T-helper 22 cell (primary cell): ENCODE data around the gene CDKN2AIP.
"Not testable (repeated sequence)": the region's sequence is repeated elsewhere in the genome, so short reads cannot be mapped to it uniquely, and the experiment has no call there.

Experiments
- DNase-seq: peaks from one replicate; pipeline ENCODE4 v3.0.0-alpha.2; 2020; ENCODE audit warnings: low read depth

CDKN2AIP gene

DNA sequence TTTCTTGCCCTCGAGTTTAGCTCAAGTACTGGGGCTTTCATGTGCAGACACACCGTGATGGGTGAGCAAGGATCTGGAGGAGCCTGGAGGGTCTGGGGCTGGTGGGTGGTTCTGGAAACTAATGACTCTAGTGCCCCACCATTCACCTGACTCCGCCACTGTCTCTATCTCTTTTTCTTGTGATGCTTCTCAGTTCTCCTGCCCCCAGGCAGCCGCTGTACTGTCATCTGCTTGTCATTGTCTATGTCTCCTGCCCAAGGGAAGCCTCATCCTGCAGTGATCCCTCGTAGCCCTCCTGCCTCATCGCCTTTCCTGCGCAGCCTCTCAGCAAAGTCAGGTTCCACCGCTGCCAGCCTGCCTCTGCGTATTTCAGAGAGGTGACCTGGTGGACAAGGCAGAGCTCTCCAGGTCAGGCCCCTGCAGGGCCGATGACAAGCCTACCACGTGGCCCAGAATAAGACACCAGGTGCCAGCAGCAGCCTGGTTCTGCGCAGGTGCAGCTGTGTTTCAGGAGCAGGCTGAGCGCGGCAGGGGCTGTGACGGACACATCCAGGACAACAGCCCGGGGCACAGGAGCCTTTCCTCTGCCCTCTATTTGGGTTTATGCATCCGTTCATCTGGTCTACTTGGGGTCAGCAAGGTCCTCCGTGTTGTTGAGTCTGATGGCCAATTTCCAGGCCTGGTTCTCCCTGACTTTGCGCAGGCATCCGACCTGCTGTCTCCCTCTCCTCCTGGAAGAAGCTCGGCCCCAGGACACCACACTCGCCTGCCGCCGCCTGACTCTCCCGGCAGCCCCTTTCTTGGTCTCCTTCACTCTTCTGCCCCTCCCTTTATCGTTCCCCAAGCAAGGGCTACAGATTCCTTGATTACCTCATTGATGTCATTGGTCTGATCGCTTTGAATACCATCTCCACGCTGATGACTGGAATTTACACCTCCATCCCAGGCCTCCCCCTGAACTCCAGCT, 30.9 kb upstream of the CDKN2AIP start:
- DNase-seq = no peak

DNA sequence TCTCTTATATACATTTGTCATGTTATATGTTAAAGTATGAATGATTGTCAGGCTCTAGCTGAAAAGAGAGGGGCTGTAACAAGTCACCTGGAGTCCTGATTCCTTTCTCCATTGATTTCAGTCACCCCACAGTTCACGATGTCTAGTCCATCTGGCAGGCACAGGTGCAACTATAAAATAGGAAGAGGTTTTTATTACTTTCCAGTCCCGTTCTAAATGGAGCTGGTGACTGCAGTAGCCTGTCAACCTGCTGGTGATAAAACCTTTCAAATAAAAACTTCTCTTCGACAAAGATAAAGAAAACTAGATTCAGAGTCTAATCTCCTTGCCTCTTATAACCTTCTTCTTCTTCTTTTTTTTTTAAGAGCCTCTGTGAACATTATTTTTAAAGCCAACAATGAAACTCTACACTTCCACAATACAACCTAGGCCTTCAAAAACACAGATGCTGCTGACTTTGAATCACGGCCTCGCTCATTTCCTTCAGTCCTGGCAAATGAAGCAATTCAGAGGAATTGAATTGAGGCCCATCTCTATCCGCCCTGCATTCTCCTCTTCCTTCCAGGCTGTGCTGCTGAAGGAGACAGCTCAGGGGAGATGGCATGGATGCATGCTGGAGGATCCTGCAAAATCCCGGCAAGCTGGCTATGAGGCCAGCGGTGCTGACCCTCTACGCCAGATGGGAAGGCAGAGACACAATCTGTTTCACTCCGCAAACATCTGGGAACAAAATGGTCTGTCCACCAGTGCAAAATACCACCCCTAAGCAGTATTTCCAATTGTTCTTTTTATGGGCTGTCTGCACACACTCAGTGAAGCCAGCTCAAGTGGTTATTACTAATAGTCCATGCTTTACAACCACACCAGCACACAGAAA, 27.3 kb upstream of the CDKN2AIP start:
- DNase-seq = no peak

DNA sequence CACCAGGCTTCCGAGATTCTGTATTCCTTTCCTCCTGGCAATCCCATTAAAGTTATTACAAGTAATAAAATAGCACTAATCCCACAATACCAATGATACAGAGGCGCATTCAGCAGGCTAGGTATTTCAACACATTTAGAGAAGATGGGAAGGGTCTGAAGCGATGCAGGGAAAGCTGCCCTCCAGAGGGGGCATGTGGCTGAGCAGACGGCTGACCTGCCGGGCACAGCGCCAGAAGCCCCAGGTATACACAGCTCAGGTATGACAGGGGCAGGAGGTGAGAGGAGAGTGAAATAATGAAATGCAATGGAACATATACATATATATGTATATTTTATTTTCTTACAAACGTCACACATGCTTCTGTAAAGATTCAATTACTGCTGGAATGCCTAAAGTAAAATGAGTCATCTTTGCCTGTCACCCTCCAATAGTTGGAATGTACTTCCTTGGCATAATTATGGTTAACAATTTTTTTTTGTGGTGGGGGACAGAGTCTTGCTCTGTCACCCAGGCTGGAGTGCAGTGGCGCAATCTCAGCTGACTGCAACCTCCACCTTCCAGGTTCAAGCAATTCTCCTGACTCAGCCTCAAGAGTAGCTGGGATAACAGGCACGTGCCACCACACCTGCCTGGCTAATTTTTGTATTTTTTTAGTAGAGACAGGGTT, 21.3 kb upstream of the CDKN2AIP start:
- no peak for DNase-seq

DNA sequence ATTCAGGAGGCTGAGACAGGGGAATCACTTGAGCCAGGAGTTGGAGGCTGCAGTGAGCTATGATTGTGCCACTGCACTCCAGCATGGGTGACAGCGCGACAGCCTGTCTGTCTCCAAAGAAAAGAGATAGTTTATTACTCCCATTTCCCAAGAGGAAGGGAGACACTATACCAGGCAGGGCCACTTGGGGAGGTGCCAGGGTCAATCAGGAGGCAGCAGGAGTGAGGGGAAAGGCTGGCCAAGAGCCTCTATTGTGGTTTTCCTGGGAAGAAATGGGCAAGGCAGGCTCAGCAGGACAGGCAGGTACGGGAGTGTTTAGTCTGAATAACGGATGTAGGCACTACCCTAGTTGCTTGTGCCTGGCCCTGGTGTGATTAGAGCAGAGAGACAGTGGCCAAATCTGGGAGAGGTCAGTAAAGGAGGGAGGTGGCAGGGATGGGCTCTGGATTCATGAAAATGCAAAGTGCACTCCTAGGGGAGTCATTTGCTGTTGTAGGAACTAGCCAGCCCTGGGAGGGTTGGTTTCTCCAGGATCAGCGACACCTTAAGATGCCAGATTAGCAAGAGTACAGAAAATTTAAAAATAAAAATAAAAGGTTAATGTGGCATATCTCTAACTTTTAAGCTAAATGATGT, 20.2 kb upstream of the CDKN2AIP start:
- DNase-seq = no peak

DNA sequence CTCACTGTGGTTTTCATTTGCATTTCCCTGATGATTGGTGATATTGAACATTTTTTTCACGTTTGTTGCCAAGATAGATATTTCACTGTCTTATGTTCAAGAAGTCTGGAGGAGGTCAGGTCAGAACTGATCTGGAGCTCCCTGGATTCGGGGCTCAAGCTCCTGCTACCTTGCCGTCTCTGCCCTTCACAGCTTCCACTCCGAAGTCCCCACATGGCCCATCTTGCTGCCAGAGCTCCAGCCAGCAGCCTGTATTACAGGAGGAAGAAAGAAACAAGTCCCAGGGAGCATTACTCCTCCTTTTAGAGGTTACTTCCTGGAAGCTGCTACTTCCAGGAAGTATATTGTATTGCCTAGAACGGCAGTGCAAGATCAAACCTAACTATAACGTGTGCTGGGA, 17.9 kb upstream of the CDKN2AIP start:
- DNase-seq = no peak

DNA sequence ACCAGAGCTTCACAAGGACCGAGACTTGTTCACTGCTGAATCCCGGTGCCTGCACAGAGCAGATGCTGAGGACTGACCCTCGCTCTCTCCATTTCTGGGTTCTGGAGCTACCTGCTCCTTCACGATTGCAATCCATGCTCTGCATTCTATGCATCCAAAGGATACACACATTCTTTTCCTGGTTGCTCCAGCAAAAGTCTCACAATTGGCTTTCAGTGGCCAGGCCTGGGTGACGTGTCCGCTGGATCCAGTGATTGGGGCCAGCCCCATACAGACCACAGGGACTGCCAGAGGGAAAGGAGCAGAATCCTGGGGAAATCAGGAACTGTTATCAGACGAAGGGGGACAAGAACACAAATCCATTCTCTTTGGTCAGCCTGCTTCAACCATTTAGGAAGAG, 14.9 kb upstream of the CDKN2AIP start:
- DNase-seq = no peak

DNA sequence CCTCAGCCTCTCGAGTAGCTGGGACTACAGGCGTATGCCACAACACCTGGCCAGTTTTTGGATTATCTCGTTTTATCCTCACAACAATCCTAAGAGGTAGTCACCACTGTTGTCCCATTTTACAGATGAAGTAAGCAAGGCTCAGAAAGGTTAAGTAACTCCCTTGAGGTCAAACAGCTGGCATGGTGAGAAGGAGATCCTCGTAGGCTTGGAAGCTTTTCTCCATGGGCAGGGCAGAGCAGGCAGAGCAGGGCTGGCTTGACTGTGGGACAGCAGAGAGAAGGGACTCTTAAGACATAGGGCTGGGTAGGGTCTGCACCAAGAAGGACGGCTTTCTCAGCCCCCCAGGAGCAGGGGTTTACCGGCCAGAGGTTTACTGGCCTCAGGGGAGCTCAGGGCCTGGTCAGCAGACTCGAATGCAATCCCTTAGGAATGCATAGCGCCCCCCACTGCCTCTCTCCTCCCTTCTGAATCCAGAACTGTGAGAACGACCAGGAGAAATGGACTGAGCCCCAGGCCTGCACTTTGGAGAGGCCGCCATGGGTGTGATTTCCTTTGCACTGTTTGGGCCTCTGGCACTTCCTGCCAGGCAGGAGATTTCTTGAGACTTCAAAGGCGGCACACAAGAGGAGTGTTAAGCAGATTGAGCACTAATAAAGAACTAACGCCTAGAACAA, 14.0 kb upstream of the CDKN2AIP start:
- DNase-seq = no peak

DNA sequence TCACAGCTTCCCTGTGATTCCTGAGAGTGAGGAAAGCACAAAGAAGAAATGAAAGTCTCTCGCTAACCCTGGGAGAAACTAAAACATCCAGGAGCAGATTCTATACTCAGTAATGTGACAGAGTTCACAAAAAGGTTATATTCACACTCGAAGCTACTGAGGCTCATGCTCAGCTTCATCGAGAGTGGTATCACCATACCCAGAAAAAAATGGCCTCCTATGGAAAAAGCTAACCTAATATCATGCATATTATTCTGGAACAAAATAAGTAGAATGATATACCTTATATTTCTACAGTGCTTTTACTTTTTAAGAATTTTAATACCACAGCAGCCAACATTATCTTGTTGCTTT, 13.5 kb upstream of the CDKN2AIP start:
- no peak for DNase-seq

DNA sequence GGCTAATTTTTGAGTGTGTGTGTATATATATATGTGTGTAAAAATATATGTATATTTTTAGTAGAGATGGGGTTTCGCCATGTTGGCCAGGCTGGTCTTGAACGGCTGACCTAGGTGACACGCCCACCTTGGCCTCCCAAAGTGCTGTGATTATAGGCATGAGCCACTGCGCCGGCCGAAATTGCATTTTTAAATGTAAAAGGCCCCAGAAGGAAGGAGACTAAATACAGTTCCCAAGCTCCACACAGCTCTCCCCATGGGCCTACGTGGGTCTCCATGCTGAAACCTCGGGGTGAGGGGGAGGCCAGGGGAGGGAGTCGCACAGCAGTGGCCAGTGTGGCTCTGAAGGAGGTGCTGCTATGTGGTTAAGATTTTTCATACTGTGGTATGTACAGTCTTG, 12.8 kb upstream of the CDKN2AIP start:
- no peak for DNase-seq

DNA sequence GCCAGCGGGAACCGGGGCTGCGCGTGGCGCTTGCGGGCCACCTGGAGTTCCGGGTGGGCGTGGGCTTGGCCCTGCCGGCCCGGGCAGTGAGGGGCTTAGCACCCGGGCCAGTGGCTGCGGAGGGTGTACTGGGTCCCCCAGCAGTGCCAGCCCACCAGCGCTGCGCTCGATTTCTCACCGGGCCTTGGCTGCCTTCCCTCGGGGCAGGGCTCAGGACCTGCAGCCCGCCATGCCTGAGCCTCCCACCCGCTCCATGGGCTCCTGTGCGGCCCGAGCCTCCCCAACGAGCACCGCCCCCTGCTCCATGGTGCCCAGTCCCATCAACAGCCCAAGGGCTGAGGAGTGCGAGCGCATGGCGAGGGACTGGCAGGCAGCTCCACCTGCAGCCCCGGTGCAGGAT, 11.3 kb upstream of the CDKN2AIP start:
- not testable (repeated sequence) for DNase-seq

DNA sequence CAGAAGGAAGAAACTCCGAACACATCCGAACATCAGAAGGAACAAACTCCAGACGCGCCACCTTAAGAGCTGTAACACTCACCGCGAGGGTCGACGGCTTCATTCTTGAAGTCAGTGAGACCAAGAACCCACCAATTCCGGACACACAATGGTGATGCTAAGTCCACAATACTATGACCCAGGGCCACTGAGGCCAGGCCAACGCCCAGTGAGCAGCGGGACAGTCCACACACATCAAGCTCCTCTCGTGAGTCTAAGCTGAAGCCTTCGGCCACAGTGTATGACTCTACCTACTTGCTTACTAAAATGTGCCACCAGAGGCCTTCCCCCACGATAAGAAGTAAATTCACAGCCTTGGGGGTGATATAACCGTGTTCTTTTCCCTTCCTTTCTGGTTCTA, 10.2 kb upstream of the CDKN2AIP start:
- no peak for DNase-seq

DNA sequence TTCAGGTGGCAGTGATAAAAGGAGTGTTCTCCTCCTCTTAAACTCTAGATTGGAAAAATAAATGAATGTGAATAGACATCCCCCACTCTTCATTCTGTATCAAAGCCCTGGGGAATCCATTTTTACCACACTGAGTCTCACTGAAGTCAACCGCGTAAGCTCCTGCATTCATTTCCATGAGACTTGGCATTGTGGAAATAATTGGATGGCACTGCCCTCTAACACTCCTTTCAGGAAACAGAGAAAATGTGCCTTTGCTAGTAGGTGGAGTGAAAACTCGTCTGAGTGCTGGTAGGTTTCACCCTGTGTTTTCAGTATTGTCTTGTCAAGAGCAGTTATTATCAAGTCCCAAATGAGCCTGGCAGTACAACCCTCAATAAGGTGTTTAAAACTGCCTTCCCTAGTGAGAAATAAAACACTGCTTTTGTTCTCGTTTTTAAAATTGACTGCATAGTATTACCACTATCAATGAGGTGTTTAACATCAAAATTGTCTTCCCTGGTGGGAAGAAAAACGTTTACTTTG, 9.7 kb upstream of the CDKN2AIP start:
- DNase-seq = no peak

DNA sequence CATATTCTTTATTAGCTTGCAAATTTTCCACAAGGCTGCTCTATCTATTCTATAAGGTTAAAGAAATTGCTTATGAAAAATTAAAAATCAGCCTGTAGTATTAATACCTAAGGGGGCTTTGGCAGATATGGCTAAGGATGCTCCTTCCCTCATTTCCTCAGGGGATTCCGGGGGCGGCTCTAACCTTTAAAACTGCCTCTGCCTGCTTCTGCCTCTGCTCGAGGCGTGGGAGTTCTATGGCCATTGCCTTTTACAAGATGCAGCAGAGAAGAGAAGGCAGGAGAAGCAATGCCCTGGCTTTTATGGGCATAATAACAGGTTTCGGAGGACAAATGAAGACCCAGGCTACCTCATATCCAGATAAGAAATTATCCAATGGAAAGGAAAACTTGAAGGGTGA, 8.6 kb upstream of the CDKN2AIP start:
- DNase-seq = no peak

DNA sequence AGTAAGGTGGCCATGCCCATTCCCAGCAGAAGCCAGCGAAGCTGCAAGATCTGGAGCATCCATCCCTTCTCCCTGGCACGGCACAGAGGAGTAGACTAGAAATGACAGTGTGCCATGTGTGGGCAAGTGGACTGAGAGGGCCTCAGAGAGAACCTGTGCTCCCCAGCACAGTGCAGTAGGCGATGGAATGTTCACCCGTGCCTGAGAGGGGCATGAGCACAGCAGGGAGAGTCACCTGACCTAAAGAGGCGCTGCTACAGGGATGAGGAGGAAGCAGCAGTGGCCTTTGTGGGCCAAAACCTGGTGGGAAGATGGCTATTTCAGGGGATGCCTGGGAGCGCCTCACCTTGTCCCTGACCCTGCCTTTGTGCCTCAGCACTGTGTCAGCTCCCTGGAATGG, 8.0 kb upstream of the CDKN2AIP start:
- DNase-seq = no peak

DNA sequence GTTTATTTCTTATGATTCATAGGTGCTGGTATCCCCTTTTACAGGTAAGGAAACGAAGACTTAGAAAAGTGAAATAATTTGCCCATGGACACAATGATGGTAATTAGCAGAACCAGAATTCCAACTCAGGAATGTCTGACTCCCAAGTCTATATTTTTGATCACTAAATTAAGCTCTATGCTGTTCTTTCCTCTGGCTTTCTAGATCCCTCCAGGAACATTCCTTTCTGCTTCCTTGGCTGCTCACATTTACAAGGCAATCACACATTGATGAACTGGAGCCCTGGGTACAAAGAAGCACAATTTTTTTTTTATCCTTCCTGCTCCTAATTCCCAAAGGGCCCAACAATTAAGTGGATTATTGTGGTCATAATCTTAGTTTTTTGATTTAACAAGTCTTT, 7.0 kb upstream of the CDKN2AIP start:
- DNase-seq = no peak

DNA sequence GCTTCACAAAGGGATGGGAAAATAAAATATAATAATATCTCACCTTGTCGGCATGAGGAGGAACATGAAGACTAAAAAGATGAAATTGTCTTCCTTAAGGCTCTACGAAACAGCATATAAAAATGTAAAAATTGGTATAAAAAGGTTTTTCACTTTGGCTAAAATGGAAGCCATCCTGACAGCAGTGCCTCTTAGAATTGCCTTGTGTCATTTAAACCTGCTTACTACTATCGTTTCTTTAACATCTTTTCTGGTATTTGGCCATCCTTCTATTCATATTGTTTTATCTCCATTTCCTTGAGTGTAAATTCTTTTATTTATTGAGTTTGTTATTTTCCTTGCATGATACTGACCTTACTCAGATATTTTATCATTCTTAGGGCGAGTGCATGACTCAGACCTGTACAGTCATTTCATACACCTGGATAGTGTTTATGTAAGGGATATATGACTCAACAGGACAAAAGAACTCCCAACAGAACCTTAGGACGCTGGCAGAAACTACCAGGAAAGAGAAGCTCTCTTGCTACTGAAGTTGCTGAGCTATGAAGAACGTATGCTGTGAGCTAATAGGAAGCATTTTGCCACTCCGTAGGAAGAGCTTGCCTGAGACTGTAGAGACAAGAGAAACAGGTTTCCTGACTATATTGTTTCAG, 5.8 kb upstream of the CDKN2AIP start:
- DNase-seq = no peak

DNA sequence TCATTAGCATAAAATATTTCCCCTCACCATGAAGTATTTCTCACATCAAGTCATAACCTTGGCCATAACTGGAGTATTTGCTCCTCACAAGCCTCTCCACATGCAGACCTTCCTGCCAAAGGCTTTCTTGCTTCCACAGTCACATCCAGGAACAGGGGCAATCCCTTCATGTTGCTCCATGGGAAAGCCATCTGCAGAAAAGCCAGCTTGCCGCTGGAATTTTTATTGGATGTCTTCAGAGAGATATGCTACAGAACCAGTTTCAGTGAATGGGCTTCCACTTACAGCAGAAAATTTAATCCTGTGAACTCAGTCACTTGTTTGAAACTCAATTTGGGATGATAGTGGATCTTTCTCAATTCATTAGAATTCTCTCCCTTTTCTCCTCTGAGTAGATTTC, 3.2 kb upstream of the CDKN2AIP start:
- DNase-seq = no peak

DNA sequence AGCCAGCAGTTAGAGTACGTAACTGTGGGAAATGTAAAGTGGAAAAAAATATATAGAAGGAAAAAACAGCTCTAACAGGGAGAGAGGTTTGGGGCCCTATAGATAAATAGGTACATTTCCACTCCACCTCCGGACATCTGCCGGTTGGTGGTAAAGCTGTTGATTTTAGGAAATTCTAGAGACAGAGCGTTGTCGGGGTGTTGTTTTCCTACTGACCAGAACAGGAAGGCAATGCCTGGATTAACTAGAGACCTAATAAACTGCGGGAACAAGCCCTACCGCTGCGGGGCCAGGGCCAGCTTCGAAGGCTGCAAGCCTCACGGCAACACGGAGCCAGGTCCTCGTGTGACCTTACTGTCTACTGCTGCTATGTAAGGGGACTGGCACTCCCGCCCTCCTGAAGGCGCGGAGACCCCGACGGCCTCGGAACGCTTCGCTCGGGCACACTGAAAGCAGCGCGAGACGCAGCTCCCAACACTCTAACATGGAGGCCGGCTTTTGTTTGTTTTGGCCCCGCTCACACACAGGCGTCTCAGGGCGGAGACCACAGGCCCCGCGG, 702 bp upstream of the CDKN2AIP start:
- no peak for DNase-seq

DNA sequence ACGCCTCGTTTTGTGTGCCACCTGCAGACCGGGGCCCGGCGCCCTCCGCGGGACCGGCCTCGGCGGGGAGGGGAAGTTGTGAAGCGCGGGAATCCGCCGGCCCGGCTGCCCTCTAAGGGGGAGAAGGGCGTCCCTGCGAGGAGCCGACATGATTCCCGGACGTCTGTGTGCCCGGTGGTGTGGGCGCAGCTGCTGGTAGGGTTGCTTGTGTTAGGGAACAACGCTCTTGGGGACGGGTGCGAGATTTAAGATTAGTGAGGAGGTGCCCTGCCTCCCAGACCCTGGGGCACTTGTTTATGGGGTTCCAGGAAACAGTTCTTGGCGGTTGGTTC, 627 bp downstream of the CDKN2AIP start:
- DNase-seq = no peak

DNA sequence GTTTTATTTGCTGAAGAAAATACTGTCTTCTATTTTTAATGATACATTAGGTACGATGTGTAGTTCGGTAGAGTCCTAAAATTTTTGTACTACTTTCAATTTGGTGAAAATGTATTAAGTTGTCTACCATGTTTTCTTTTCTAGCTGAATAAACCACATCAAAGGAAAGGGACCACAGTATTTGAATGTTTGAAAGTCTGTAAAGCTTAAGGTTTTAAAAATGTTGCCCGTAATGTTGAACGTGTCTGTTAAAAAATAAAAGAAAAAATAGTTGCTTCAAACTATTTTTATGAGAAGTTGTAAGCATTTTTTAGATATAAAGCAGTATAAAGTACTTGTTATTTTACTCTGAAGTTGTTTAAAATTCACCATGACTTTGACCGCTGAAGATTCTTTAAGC, 3.2 kb downstream of the CDKN2AIP start:
- no peak for DNase-seq

DNA sequence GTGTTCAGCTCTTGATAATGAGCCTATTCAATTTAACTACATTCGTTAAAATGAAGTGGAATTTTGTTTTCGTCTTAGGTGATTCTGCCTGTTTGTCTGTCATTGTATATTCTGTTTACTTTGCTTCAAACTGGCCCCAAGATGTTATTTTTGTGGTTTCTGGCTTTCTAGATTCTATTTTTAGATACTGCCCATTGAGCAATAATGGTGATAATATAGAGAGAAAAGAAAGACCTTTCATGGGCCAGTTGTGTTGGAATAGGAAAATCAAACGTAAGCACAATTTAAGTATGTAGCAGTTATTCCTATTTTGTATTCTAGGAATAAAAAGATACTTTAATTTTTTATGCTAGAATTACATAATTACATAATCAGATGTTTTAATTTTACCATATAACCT, 4.0 kb downstream of the CDKN2AIP start:
- no peak for DNase-seq
